Measurements from ENCODE around the gene TRERF1.

Gene TRERF1

GRCh38 chr6:42175860-42176259 is 275.9 kb downstream of the TRERF1 start:
- no peak for DNase-seq
